Glutamatergic neuron (in vitro differentiated cells): ENCODE measurements around the gene NTF4. TPM values are rescaled to one million over a fixed set of nuclear protein-coding genes. Genes with fewer than 3 reads are reported as not detected.

ENCODE experiments used
- DNase-seq: peaks from one replicate; pipeline ENCODE4 v3.0.0; 2022
- H3K27ac Mint-ChIP-seq: one replicate; pipeline ENCODE4 v1.8.0; 2020; ENCODE audit warnings: mild to moderate bottlenecking, mixed read lengths, inconsistent platforms; ENCODE audit not compliant: unreplicated experiment
- H3K27me3 Mint-ChIP-seq: one replicate; pipeline ENCODE4 v1.8.0; 2020; ENCODE audit warnings: mild to moderate bottlenecking, moderate library complexity, mixed read lengths, inconsistent platforms; ENCODE audit not compliant: unreplicated experiment
- H3K36me3 Mint-ChIP-seq: one replicate; pipeline ENCODE4 v1.8.0; 2020; ENCODE audit warnings: mild to moderate bottlenecking, mixed read lengths, inconsistent platforms; ENCODE audit not compliant: unreplicated experiment
- H3K4me1 Mint-ChIP-seq: one replicate; pipeline ENCODE4 v1.8.0; 2020; ENCODE audit warnings: mild to moderate bottlenecking, low read depth, mixed read lengths, inconsistent platforms; ENCODE audit not compliant: unreplicated experiment
- H3K4me3 Mint-ChIP-seq: one replicate; pipeline ENCODE4 v1.8.0; 2020; ENCODE audit warnings: mild to moderate bottlenecking, mixed read lengths, inconsistent platforms; ENCODE audit not compliant: unreplicated experiment
- H3K9me3 Mint-ChIP-seq: one replicate; pipeline ENCODE4 v1.8.0; 2020; ENCODE audit warnings: mild to moderate bottlenecking, moderate library complexity, mixed read lengths, inconsistent platforms; ENCODE audit not compliant: unreplicated experiment
- CTCF ChIP-seq: fragments of 200-600 bp; sonication (generic); IDR thresholded peaks from one replicate; pipeline ENCODE4 v1.5.0; 2021; ENCODE audit not compliant: partially characterized antibody, unreplicated experiment
- total RNA-seq: library from RNA; stranded (reverse); fragmentation: NEBNext Ultra II Directional; extraction: Animal tissue kit (Norgen Biotek cat#: 25700); gene quantifications from one replicate; pipeline ENCODE4 v1.2.1, GENCODE V29; 2021; ENCODE audit not compliant: unreplicated experiment

The NTF4 gene
- total RNA-seq, 1 donor from 2014 or later: not detected

- Mint-ChIP-seq H3K27me3 (peaks cover 11% of the 10 kb centered on the region), H3K9me3 (peaks cover 16% of the 10 kb centered on the region), H3K4me3 (peak overlapping the region; percentile 49), H3K4me1 (peaks cover 34% of the 10 kb centered on the region), H3K36me3 (peaks cover 13% of the 10 kb centered on the region), H3K27ac (peak overlapping the region; percentile 72)
- peak; percentile 99 for TF ChIP-seq CTCF
- peak; percentile 84 for DNase-seq
Observed at GRCh38 chr19:49097453-49098288, 33.1 kb upstream of the NTF4 start.

GRCh38 chr19:49094505-49095482 is 30.2 kb upstream of the NTF4 start:
- peaks cover 15% of the 10 kb centered on the region for H3K4me1 Mint-ChIP-seq
- no peak for DNase-seq
- peak overlapping the region; percentile 40 for H3K27ac Mint-ChIP-seq
- peaks cover 5% of the 10 kb centered on the region for H3K27me3 Mint-ChIP-seq
- peaks cover 3% of the 10 kb centered on the region for H3K36me3 Mint-ChIP-seq
- peak overlapping the region; percentile 25 for H3K4me3 Mint-ChIP-seq
- TF ChIP-seq CTCF: no peak
- H3K9me3 Mint-ChIP-seq: peaks cover 8% of the 10 kb centered on the region

GRCh38 chr19:49092686-49093085 is 28.1 kb upstream of the NTF4 start:
- DNase-seq: no peak

GRCh38 chr19:49091391-49092038 is 26.9 kb upstream of the NTF4 start:
- Mint-ChIP-seq H3K27ac (no peak overlapping the region), H3K4me3 (no peak overlapping the region), H3K36me3 (peaks cover 3% of the 10 kb centered on the region), H3K27me3 (peaks cover 4% of the 10 kb centered on the region), H3K4me1 (peaks cover 9% of the 10 kb centered on the region), H3K9me3 (peaks cover 9% of the 10 kb centered on the region)
- TF ChIP-seq CTCF: no peak
- no peak for DNase-seq

More at GRCh38 chr19:49092686-49093085, 28.1 kb upstream of the NTF4 start:
- H3K27ac Mint-ChIP-seq: no peak overlapping the region
- H3K36me3 Mint-ChIP-seq: peaks cover 3% of the 10 kb centered on the region
- no peak for TF ChIP-seq CTCF
- H3K9me3 Mint-ChIP-seq: peaks cover 4% of the 10 kb centered on the region
- no peak overlapping the region for H3K4me3 Mint-ChIP-seq
- peaks cover 4% of the 10 kb centered on the region for H3K27me3 Mint-ChIP-seq
- peaks cover 4% of the 10 kb centered on the region for H3K4me1 Mint-ChIP-seq
